NT2/D1 (cell line): ENCODE data around the gene GNB1.

Source experiments
- YY1 ChIP-seq: IDR thresholded peaks from 2 replicates; pipeline ENCODE4 v1.6.1; 2011; ENCODE audit not compliant: insufficient read length, insufficient read depth
- ZNF274 ChIP-seq: IDR thresholded peaks from 2 replicates; pipeline ENCODE4 v1.6.1; 2011; ENCODE audit warnings: mild to moderate bottlenecking, low read depth, low read length

DNA sequence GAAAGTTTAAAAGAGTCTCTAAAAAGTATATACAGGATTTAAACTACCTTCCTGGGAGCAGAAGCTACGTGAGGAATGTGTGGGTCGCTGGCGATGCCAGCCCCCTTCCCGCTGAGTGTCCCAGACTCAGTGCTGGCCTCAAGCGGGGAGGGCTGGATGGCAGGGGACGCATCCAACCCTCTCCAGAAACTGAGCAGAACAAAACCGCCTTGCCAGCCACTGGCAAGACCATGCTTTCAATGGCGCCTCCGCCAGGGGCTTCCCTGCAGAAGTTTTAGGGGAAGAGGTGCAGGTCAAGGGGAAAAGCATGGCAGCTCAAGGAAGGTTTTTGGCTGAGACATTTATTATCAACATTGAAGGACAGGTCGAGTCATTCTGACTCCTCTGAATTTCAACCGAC is 138.7 kb downstream of the GNB1 start:
- TF ChIP-seq ZNF274 (no peak), YY1 (no peak)
